CD14-positive monocyte (primary cell): ENCODE measurements around the gene PRTFDC1. TPM values are rescaled to one million over a fixed set of nuclear protein-coding genes. Genes with fewer than 3 reads are reported as not detected.

Experiments
- DNase-seq, 3 donors: peaks; one replicate each; pipeline ENCODE4 v3.0.0-alpha.2; 2011 to 2022
- H2AFZ ChIP-seq: 2 replicates; pipeline ENCODE4 v1.6.0; 2012; ENCODE audit warnings: mild to moderate bottlenecking, low read depth, low read length, inconsistent platforms; ENCODE audit not compliant: insufficient read depth, poor library complexity, severe bottlenecking
- H3K27ac ChIP-seq, 2 donors: 1 replicate in 1 of 2; 2 replicates in 1 of 2; pipeline ENCODE4 v1.5.1; 2012 to 2013; ENCODE audit warnings: low read length in 2 of 2, control low read depth in 1 of 2, inconsistent platforms in 1 of 2, low read depth in 1 of 2, mild to moderate bottlenecking in 1 of 2
- H3K27me3 ChIP-seq, 2 donors: one replicate each; pipeline versions ENCODE4 v1.6.0 to v1.6.1; 2011 to 2013; ENCODE audit warnings: low read length in 2 of 2; ENCODE audit not compliant: control insufficient read depth in 2 of 2, insufficient read depth in 2 of 2
- H3K36me3 ChIP-seq, 2 donors: replicated peaks in 1 of 2; 1 replicate in 1 of 2; 2 replicates in 1 of 2; pipeline versions ENCODE4 v1.5.1 to v1.6.1; 2012 to 2013; ENCODE audit warnings: low read length in 2 of 2, control low read depth in 1 of 2, inconsistent platforms in 1 of 2, mild to moderate bottlenecking in 1 of 2; ENCODE audit not compliant: insufficient read depth in 2 of 2, control insufficient read depth in 1 of 2
- H3K4me1 ChIP-seq, 2 donors: 1 replicate in 1 of 2; 2 replicates in 1 of 2; pipeline versions ENCODE4 v1.5.1 to v1.6.1; 2012 to 2013; ENCODE audit warnings: low read length in 2 of 2, control low read depth in 1 of 2, inconsistent platforms in 1 of 2, mild to moderate bottlenecking in 1 of 2, moderate library complexity in 1 of 2; ENCODE audit not compliant: insufficient read depth in 2 of 2, control insufficient read depth in 1 of 2
- H3K4me2 ChIP-seq: replicated peaks from 2 replicates; pipeline ENCODE3; 2012; ENCODE audit warnings: low read length, moderate library complexity, mild to moderate bottlenecking; ENCODE audit not compliant: poor library complexity, severe bottlenecking; ENCODE audit errors: extremely low read depth
- H3K4me3 ChIP-seq, 3 experiments: fragments of 200-600 bp in 1 of 3; sonication (generic) in 1 of 3; replicated peaks in 1 of 3; 1 replicate in 2 of 3; 2 replicates in 1 of 3; pipeline ENCODE4 v1.5.1; 2011 to 2013; ENCODE audit warnings: low read length in 3 of 3, mild to moderate bottlenecking in 3 of 3, control low read depth in 2 of 3, low read depth in 2 of 3, inconsistent platforms in 1 of 3, moderate library complexity in 1 of 3
- H3K79me2 ChIP-seq: 2 replicates; pipeline ENCODE4 v1.6.0; 2012; ENCODE audit warnings: mild to moderate bottlenecking, control low read depth, inconsistent platforms, low read length, moderate library complexity; ENCODE audit not compliant: insufficient read depth
- H3K9ac ChIP-seq: 2 replicates; pipeline ENCODE4 v1.6.0; 2017; ENCODE audit warnings: low read length, mild to moderate bottlenecking; ENCODE audit not compliant: insufficient read depth, poor library complexity, severe bottlenecking
- H3K9me3 ChIP-seq, 2 donors: replicated peaks in 1 of 2; 1 replicate in 1 of 2; 2 replicates in 1 of 2; pipeline versions ENCODE4 v1.5.1 to v1.6.1; 2012 to 2013; ENCODE audit warnings: low read length in 2 of 2, control low read depth in 1 of 2; ENCODE audit not compliant: control insufficient read depth in 1 of 2, insufficient read depth in 1 of 2
- H4K20me1 ChIP-seq: 2 replicates; pipeline ENCODE4 v1.6.0; 2012; ENCODE audit warnings: mild to moderate bottlenecking, low read length, control low read depth, moderate library complexity; ENCODE audit not compliant: insufficient read depth
- H3K27ac Mint-ChIP-seq, 7 donors: one replicate each; pipeline ENCODE4 v1.8.0; 2020; ENCODE audit warnings: mild to moderate bottlenecking in 7 of 7, mixed read lengths in 7 of 7, moderate library complexity in 6 of 7, inconsistent platforms in 2 of 7
- H3K27me3 Mint-ChIP-seq, 3 donors: one replicate each; pipeline ENCODE4 v1.8.0; 2021 to 2022; ENCODE audit warnings: low read depth in 3 of 3, mild to moderate bottlenecking in 3 of 3, mixed read lengths in 3 of 3, moderate library complexity in 3 of 3, inconsistent platforms in 1 of 3
- H3K36me3 Mint-ChIP-seq, 2 donors: one replicate each; pipeline ENCODE4 v1.8.0; 2020; ENCODE audit warnings: mixed read lengths in 2 of 2, inconsistent platforms in 1 of 2, mild to moderate bottlenecking in 1 of 2
- H3K4me1 Mint-ChIP-seq: one replicate; pipeline ENCODE4 v1.8.0; 2020; ENCODE audit warnings: mild to moderate bottlenecking, mixed read lengths
- H3K4me3 Mint-ChIP-seq, 2 donors: one replicate each; pipeline ENCODE4 v1.8.0; 2020; ENCODE audit warnings: mild to moderate bottlenecking in 2 of 2, mixed read lengths in 2 of 2, moderate library complexity in 1 of 2
- H3K9me3 Mint-ChIP-seq, 7 donors: one replicate each; pipeline ENCODE4 v1.8.0; 2020 to 2022; ENCODE audit warnings: mixed read lengths in 7 of 7, mild to moderate bottlenecking in 6 of 7, moderate library complexity in 6 of 7, inconsistent platforms in 2 of 7
- WGBS: methylation state at CpG from one replicate; pipeline ENCODE4 v1.1.5; 2013; ENCODE audit warnings: missing lambda C conversion rate; ENCODE audit not compliant: insufficient coverage; 5-methylcytosine and 5-hydroxymethylcytosine counted together
- intact Hi-C, 2 donors: fragments of 100-400 bp; cut with micrococcal nuclease; formaldehyde crosslinking; loops; one replicate each; pipeline versions ENCODE4 v1.15.0 to v1.15.1; 2023
- polyA plus RNA-seq, 3 donors: library from polyadenylated mRNA; depleted of rRNA in 1 of 3; unstranded in 2 of 3; stranded (reverse) in 1 of 3; fragments of 300-500 nt in 2 of 3; fragments of >200 nt in 1 of 3; fragmentation: Illumina TruSeq in 2 of 3; gene quantifications; 1 replicate in 2 of 3; 2 replicates in 1 of 3; pipeline ENCODE4 v1.2.3, GENCODE V29; 2012 to 2021
- TF ChIP-seq, protein P1 (sequence below): fragments of 200-600 bp; IDR thresholded peaks from one replicate; pipeline ENCODE4 v1.8.0; 2022; ENCODE audit warnings: antibody characterized with exemption, mild to moderate bottlenecking

PRTFDC1 gene
- polyA plus RNA-seq, 3 donors, result not detected

DNA sequence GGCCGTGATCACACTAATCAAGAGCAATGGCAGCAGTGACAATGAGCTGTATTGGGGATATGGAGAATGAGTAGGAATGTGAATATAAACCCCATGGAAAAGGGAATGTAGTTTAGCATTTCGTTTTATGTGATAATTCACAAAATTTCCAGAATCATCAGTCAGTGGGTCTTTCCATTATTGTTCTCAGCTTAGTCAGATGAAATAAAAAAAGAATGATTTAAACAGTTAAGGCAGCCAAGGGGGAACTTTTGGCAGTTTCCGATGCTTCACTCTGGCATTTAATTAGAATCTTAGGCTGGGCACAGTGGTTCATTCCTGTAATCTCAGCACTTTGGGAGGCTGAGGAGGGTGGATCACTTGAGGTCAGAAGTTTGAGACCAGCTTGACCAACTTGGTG, 86.6 kb downstream of the PRTFDC1 start:
- H3K27ac Mint-ChIP-seq, result no peak overlapping the region

DNA sequence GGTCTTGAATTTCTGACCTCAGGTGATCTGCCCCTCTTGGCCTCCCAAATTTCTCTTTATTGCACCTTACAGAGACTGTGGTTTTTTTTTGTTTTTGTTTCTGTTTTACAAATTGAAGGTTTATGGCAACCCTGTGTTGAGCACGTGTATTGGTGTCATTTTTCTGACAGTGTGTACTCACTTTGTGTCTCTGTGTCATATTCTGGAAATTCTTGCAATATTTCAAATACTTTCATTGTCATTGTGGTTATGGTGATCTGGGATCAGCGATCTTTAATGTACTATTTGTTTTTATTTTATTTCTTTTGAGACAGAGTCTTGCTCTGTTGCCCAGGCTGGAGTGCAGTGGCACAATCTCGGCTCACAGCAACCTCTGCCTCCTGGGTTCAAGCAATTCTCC, 89.8 kb downstream of the PRTFDC1 start:
- H2AFZ ChIP-seq, result no peak overlapping the region
- H3K79me2 ChIP-seq, result no peaks in the 10 kb centered on the region
- H3K4me1 Mint-ChIP-seq, result peaks cover 10% of the 10 kb centered on the region
- H3K4me2 ChIP-seq, result no peak overlapping the region
- H3K9me3 ChIP-seq, result peaks cover 0 to 3% of the 10 kb centered on the region in 2 donors
- H3K9ac ChIP-seq, result no peak overlapping the region
- no peaks in the 10 kb centered on the region for H3K27me3 ChIP-seq
- H3K9me3 Mint-ChIP-seq, result peaks cover 2 to 14% (median 6%) of the 10 kb centered on the region in 7 donors
- intact Hi-C loops, result no loop called here
- no peak overlapping the region for H3K27ac ChIP-seq
- no peak overlapping the region for H3K4me3 Mint-ChIP-seq
- H3K4me1 ChIP-seq, result peaks cover 5 to 6% of the 10 kb centered on the region in 2 donors
- H3K4me3 ChIP-seq, result no peak overlapping the region
- H3K36me3 ChIP-seq, result no peaks in the 10 kb centered on the region
- no peaks in the 10 kb centered on the region for H4K20me1 ChIP-seq
- peaks cover 0 to 10% (median 4%) of the 10 kb centered on the region in 3 donors for H3K27me3 Mint-ChIP-seq
- H3K36me3 Mint-ChIP-seq, result no peaks in the 10 kb centered on the region
- H3K27ac Mint-ChIP-seq, result no peak overlapping the region
- TF ChIP-seq, protein P1, sequence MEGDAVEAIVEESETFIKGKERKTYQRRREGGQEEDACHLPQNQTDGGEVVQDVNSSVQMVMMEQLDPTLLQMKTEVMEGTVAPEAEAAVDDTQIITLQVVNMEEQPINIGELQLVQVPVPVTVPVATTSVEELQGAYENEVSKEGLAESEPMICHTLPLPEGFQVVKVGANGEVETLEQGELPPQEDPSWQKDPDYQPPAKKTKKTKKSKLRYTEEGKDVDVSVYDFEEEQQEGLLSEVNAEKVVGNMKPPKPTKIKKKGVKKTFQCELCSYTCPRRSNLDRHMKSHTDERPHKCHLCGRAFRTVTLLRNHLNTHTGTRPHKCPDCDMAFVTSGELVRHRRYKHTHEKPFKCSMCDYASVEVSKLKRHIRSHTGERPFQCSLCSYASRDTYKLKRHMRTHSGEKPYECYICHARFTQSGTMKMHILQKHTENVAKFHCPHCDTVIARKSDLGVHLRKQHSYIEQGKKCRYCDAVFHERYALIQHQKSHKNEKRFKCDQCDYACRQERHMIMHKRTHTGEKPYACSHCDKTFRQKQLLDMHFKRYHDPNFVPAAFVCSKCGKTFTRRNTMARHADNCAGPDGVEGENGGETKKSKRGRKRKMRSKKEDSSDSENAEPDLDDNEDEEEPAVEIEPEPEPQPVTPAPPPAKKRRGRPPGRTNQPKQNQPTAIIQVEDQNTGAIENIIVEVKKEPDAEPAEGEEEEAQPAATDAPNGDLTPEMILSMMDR, result no peak
- no peak for DNase-seq
- WGBS, result no CpG with 5 or more reads among the region's 3 CpGs

More for the DNA sequence above, 86.6 kb downstream of the PRTFDC1 start:
- TF ChIP-seq, protein P1, result no peak
- Mint-ChIP-seq H3K4me3 (no peak overlapping the region), H3K9me3 (peaks cover 2 to 10% (median 6%) of the 10 kb centered on the region in 7 donors), H3K4me1 (peaks cover 17% of the 10 kb centered on the region), H3K27me3 (peaks cover 0 to 10% (median 3%) of the 10 kb centered on the region in 3 donors), H3K36me3 (no peaks in the 10 kb centered on the region)
- Histone ChIP-seq H3K36me3 (no peaks in the 10 kb centered on the region), H2AFZ (no peak overlapping the region), H4K20me1 (no peaks in the 10 kb centered on the region), H3K4me2 (no peak overlapping the region), H3K4me1 (peaks cover 5 to 6% of the 10 kb centered on the region in 2 donors), H3K79me2 (no peaks in the 10 kb centered on the region), H3K27ac (no peak overlapping the region), H3K27me3 (no peaks in the 10 kb centered on the region), H3K9me3 (peaks cover 0 to 3% of the 10 kb centered on the region in 2 donors), H3K9ac (no peak overlapping the region), H3K4me3 (no peak overlapping the region)
- intact Hi-C loops, result no loop called here
- WGBS, result 90% methylated on average over 2 of the region's 3 CpGs
- DNase-seq, result no peak
